NCI-H2081 (cell line): ENCODE results near the gene ADGRG4.
"Not testable (repeated sequence)": the region's sequence is repeated elsewhere in the genome, so short reads cannot be mapped to it uniquely, and the experiment has no call there.

Experiments used
- DNase-seq, 2 experiments: peaks; one replicate each; lab custom pipeline; 2025; lab: John Stamatoyannopoulos, UW

Gene ADGRG4

DNA sequence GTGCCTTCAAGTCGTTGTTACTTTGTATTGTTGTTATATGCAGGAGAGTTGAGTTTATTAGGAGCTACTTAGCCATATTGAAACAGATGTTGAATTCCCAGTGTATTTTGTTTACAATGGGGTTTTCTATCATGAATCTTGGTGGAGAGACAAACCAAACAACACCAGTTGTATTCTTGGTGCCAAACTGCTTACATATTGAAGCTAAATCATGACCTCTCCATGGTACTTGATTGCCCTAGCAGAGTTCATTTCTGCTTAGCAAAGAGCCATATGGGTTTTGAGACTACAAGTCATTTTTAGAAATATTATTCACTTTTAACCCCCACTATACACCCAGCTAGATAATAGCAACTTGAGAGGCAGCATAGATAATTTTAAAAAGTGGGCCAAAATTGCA, 85.4 kb downstream of the ADGRG4 start:
- DNase-seq, result no peak

DNA sequence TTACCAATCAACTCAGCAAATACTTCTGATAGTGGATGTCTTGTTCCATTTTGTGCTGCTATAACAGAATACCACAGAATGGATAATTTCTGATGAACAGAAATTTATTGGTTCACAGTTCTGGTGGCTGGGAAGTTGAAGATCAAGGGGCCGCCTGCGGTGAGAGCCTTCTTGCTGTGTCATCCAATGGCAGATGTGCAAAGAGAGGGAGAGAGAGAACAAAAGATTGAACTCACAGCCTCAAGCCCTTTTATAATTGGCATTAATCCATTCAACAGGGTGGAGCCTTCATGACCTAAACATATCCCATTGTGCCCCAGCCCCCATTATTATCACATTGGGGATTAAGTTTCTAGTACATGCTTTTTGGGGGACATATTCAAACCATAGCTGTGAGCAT, 86.1 kb downstream of the ADGRG4 start:
- DNase-seq, result peak in 1 of 2 experiments; percentile 11

DNA sequence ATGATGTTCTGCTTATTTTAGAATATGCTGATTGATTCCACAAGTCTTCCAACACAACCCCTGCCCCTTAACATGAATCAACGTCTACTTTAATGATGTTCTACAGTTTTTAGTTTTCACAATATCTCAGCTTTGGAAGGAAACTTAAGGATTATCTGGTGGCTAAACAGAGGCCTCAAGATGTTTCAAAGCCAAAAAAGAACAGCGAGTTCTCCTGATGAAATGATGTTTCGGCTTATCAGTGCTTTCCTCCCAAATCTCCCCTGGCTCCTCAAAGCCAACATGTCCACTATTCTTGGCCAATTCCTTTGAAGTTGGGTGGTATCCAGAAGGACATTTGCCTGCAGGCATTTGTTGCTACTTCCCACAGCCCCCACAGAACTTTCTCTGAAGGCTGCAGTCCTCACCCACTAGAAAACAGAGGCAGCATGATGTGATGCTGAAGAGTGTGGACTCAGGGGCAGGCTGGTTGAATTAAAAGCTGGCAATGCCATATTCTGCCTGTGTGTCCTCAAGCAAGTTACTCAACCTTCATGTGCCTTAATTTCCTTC, 87.3 kb downstream of the ADGRG4 start:
- no peak for DNase-seq

DNA sequence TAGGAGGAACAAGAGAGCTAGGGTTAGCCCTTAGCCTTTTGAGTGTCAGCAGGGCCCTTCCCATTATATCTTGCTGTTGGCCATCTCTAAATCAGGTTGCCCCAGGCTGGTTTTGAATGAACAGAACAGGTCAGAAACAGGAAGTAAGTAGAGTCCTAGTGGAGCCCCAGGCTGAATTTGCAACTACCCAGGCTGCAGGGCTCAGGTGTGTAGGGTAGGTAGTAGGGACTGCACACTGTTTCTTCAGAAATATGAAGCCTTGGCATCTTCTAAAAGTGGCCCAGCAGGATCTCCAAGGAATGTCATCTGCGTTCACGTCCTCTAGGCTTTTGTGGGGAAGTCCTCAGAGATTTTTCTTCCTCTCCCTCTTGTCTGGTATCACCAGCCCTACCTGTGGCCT, 90.2 kb downstream of the ADGRG4 start:
- DNase-seq, result no peak

DNA sequence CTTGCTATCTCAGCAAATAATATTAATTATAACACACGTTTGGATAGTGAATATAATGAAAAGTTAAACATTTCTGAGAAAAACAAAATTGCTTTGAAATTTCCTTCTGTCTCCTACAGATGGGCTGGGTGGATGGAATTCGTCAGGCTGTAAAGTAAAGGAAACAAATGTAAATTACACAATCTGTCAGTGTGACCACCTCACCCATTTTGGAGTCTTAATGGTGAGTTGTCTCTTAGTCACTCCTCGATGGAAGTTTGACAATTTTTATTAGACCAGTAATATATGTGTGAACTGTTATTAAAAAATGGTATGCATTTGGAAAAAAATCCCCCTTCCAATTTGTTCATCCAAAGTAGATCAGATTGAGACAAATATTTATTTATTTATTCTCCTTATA, 94.5 kb downstream of the ADGRG4 start:
- DNase-seq, result no peak

DNA sequence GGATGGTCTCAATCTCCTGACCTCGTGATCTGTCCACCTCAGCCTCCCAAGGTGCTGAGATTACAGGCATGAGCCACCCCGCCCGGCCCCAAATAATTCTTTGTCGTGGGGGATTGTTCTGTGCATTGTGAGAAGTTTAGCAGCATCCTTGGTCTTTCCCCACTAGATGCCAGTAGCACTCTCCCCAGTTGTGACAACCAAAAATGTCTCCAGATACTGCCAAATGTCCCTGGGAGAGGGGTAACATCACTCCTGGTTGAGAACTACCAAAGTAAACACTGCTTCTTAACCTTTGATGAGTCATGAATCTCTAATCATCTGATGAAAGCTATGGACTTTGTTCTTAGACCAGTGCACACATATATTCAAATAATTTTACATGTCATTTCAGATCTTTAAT, 96.2 kb downstream of the ADGRG4 start:
- DNase-seq, result no peak

DNA sequence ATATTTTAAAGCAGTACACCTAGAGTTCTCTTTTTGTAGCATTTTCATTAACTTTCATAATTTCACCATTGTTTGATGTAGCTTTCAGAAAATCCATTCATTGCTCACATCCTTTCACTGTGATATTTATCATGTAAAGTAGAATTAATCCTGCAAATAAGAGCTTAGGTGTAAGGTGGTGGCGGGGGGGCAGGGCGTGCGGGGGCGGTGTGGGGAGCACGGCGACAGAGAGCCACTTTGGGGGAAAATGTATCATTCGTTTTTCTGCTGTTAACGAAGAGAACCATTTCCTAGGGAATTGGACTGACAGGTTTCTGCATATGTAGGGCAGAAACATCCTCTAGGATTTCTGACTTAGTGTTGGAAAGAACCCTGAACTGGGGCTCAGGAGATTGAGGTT, 104.4 kb downstream of the ADGRG4 start:
- no peak for DNase-seq

DNA sequence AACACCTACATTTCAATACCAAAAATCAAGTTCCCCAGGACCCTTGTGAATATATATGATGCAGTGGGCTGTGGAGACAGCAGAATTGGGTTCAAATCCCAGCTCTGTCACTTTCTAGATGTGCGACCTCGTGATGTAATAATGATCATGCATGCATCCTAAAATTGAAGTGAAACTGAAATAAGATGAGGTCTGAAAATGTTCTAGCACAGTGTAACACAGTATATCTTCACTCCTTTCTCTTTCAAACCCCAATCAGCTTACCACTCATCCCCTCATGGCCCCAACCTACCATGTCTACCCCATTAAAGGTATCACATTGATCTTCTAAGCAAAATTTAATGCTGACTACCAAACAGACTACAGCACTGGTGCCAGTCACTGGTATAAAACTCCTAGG, 117.0 kb downstream of the ADGRG4 start:
- DNase-seq, result no peak

DNA sequence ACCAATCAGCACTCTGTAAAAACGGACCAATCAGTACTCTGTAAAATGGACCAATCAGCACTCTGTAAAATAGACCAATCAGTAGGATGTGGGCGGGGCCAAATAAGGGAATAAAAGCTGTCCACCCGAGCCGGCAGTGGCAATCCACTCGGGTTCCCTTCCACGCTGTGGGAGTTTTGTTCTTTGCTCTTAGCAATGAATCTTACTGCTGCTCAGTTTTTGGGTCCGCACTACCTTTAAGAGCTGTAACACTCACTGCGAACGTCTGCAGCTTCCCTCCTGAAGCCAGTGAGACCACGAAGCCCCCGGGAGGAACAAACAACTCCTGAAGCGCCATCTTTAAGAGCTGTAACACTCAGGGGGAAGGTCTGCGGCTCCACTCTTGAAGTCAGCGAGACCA, 120.6 kb downstream of the ADGRG4 start:
- no peak for DNase-seq

DNA sequence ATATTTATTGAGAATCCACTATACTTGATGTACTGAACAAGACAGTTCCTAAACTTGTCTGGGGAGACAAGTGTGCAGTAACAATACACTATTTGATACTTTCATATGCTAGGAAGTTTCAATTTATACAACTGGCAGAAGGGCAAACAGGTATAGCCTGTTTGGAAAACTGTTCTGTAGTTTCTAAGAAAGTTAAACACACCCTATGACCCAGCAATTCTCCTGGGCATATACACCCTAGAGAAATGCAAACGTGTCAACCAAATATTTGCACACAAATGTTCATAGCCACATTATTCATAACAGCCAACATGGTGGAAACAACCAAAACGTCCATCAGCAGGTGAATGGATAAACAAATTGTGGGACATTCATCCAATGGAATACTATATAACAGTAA, 123.0 kb downstream of the ADGRG4 start:
- no peak for DNase-seq

DNA sequence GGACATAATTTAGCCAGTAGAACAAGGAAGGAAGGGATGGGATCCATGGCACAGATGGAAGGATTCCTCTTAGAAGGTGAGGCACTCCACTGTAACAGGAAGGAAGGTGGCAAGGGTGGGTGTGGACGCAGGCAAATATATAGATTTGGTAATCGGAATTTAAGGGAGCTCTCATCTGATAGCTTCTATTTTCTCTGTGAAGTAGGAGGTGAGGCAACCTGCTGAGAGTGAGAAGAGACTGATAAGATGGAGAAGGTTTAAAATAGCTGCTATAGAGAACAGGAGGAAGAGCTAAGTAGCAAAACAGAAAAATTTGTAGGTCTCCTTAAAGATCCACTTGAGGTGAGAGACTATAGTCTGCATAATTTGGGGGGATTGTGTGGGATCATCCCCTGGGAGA, 125.2 kb downstream of the ADGRG4 start:
- DNase-seq, result no peak

DNA sequence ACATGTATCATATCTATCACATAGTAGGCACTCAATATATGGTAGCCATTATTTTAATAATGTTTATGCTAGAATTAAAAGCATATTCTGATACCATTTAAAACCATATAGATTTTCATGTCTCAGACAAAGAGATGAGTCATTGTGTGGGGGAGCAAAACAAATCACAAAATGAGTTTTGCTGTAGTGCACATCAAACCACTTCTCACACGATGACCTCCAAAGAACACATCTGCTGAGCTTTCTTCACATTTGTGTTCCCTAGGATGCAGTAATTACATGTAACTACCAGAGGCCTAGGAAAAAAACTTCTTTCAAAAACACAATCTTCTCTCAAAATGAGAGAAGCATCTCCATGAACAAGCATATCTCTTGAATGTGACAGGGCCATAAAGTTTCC, 130.9 kb downstream of the ADGRG4 start:
- DNase-seq, result no peak

DNA sequence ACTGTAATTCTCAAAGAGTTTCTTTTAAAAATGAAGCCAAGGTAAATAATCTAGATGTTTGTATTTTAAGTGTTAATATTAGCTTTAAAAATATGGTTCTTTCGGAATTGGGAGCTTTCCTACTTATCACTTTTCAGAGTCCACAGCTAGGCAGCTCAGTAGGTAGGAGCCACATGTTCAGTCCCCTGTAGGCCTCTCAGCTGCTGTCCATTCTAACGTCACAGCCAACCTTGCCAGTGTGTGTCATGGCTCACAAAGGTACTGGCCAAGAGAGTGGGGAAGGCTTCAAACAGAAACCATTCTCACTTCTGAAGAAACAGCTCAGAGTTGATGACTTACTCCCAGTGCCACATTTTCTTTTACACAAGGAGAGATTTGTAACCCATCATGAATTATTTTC, 137.0 kb downstream of the ADGRG4 start:
- no peak for DNase-seq

DNA sequence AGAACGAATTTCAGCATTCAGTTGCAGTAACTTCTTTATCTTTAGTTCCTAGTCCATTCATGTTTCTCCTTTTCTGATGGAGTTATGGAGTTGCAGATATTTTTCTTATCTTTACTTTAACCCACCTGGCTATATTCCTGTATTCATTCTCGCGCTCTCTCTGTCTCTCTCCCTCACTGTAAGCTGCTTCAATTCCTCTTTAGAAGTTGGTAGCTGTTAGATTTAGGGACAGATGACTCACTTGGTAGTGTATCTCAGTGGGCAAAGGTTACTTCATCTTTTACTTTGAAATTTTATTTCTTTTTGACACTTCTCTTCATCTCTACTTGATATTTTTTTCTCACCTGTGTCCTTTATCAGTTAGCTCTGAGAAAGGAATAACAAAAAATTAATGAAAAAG, 137.4 kb downstream of the ADGRG4 start:
- no peak for DNase-seq

DNA sequence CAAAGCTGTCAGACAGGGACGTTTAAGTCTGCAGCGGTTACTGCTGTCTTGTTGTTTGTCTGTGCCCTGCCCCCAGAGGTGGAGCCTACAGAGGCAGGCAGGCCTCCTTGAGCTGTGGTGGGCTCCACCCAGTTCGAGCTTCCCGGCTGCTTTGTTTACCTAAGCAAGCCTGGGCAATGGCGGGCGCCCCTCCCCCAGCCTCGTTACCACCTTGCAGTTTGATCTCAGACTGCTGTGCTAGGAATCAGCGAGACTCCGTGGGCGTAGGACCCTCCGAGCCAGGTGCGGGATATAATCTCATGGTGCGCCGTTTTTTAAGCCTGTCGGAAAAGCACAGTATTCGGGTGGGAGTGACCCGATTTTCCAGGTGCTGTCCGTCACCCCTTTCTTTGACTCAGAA, 144.9 kb downstream of the ADGRG4 start:
- DNase-seq, result not testable (repeated sequence)

DNA sequence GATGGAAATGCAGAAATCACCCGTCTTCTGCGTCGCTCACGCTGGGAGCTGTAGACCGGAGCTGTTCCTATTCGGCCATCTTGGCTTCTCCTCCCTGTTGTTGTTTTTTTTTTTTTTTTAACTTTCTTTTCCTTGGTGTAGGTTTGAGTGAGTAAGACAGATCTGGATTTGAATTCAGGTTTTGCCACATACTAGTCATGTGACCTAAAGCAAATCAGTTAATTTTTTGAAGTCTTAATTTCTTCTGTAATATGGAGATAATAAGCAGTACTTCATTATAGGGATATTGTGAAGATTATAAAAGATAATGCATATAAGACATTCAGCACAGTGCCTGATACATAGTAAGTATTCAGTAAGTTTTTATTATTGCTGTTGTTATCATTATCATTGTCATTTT, 145.4 kb downstream of the ADGRG4 start:
- no peak for DNase-seq

DNA sequence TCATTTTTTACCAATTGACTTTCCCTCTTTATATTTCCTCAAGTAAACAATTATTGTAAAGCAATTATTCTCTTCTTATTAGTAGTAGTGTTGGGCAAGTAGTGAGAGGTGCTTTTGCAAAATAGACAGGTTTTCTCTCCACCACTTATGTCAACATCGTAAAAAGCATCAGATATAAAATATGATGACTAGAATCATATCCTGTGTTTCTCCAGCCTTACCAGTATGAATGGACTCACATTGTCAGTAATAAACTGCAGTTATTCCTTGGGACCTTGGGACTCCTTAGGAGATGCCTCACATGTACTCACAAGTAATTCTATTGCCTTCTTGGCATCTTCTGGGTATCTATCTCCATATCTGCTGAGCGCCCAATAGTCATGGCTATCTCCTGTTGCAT, 146.5 kb downstream of the ADGRG4 start:
- DNase-seq, result no peak

DNA sequence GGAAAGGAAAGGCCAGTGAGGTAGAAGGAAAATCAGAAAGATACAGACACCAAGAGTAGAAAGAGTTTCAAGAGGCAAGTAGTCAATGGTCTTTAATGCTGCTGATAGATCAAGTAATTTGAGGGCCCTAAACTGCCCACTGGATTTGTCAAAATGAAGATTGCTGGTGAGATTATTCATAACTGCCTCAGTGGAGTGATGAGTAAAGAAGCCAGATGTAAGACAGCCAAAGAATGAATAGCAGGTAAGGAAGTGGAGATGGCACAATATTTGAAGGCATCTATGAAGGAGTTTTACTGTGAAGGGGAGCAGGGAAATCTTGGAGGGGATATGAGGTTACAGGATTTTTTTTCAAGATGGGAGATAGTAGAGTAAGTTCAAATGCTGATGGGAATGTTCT, 147.2 kb downstream of the ADGRG4 start:
- no peak for DNase-seq

DNA sequence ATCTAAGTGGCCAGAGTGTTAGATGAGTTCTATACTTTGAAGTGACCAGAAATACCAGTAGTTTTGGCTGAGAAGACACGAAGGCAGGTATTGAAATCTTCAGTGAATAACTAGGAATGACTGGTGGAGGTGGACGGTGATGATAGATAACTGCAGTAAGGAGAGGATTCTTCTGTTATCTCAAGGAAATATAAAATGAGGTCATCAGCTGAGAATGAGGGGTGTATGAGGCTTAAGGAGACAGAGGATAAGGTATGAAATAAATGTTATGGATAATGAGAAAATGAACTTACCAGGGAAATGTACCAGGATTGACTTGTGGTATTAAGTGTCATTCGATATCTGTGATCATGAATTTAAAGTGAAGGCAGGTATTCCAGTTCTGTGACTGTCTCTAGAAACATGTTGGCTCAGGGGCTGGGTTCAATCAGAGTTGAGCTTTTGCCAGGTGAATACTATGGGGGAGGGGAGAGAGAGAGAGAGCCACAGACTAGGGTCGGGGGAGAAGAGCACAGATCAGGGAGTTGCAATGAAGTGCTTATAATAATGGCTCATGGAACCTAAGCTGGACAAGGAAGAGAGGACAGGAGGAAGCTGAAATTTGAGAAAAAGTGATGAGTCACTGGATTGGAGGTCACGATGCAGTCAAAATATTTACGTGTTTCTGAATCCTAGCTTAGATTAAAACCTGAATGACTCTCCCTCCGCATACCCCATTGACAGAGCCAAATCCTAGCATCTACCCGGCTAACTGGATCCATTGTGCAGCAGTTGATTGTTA, 149.5 kb downstream of the ADGRG4 start:
- DNase-seq, result no peak

DNA sequence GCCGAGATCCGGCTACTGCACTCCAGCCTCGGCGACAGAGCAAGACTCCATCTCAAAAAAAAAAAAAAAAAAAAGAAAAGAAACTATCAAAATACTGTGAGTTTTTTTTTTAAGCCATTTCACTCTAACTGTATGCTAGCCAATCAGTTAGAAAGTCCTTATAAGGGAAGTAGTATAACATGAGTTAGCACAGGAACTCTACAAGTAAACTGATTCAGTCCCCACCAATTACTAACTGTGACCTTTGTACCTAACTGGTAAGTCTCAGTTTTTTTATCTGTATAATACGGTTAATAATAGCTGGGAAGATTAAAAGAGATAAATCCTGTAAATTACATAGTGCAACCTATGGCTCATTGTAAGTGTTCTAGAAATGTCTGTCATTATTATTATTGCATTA, 151.9 kb downstream of the ADGRG4 start:
- no peak for DNase-seq

DNA sequence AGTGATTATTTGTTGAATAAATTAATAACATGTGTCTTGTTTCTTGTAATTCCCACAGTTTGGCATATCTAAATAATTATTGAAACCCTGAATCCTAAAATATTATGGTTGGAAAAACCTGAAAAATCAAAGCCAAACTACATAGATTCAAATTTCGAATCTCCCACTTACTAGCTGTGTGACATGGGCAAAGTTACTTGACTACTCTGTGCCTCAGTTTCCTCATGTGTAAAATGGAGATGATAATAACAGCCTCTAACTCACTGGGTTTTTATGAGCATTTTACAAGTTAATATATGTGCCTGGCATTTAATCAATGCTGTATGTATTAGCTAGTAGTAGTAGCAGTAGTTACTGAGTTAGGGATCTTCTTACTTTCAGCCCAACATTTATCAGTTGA, 152.4 kb downstream of the ADGRG4 start:
- no peak for DNase-seq

DNA sequence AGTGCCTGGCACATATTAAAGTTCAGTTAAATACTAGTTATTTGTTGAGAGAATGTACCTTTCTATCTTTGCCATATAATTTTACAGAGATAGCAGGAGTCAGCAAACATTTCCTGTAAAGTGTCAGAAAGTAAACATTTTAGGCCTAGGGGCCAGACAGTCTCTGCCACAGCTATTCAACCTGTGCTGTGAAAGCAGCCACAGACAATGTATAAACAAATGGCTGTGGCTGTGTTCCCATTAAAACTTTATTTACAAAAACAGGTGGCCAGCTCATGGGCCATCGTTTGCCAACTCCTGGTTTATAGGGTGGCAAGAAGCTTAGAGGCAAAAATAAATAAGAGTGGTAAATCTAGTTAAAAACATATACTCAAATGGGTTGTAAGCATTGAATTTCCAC, 153.0 kb downstream of the ADGRG4 start:
- DNase-seq, result peak; percentile 37 to 78

DNA sequence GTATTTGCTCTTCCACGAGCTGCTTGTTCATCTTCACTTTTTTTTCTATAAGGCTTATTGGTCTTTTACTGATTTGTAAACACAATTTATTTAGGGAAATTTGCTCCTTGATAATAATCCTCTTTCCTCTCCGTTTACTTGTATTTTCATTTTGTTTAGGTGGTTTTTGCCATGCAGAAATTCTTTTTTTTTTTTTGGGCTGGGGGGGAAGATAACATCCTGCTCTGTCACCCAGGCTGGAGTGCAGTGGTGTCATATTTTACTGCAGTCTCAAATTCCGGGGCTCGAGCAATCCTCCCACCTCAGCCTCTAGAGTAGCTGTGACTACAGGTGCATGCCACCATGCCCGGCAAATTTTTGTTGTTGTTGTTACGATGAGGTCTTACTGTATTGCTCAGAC, 155.4 kb downstream of the ADGRG4 start:
- DNase-seq, result no peak

DNA sequence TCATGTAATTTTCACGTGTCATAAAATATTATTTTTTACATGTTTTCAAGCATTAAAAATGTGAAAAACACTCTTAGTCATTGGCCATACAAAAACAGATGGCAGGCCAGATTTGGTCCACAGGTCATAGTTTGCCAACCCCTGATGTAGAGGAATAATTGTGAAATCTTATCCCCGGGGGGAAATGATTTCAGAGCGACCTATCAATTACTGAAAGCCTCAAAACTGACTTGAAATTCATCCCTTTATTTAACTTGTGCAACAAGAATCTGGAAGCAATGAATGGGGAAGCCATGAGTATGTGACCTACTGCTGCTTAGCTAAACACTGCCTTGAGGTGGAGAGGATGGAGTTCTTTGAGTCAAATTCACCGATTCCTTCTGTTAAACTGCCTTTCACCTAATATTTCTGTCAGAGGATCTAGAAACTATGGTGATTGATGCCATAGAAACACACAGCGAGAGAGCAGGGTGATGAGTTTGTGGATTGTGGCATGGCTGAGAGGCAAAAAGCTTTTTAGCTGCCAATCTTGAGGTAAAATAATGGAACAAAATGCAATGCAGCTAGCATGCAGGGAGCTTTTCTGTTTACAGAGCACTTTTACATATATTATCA, 156.6 kb downstream of the ADGRG4 start:
- peak in 1 of 2 experiments; percentile 28 for DNase-seq
